HepG2 (cell line): Measurements from ENCODE around the gene SRCIN1. TPM values are rescaled to one million over a fixed set of nuclear protein-coding genes. Genes with fewer than 3 reads are reported as not detected.

Experiments
- CBFB ChIP-seq: sonication (generic); formaldehyde crosslinking; IDR thresholded peaks from 2 replicates; pipeline ENCODE4 v1.4.0; 2020; ENCODE audit warnings: missing genetic modification reagents
- KDM3A ChIP-seq: IDR thresholded peaks from 2 replicates; pipeline ENCODE4 v1.6.1; 2018; ENCODE audit warnings: low read depth, missing compliant biosample characterization
- KLF6 ChIP-seq: IDR thresholded peaks from 2 replicates; pipeline ENCODE4 v1.8.0; 2016; ENCODE audit warnings: missing biosample characterization, missing genetic modification reagents
- MTA3 ChIP-seq: sonication (generic); formaldehyde crosslinking; IDR thresholded peaks from 2 replicates; pipeline ENCODE4 v1.4.0; 2020; ENCODE audit warnings: missing genetic modification reagents
- NFYB ChIP-seq: sonication (generic); formaldehyde crosslinking; IDR thresholded peaks from 2 replicates; pipeline ENCODE4 v1.4.0; 2020; ENCODE audit warnings: missing genetic modification reagents
- NR2F1 ChIP-seq, 2 experiments: fragments of 450-650 bp in 1 of 2; formaldehyde crosslinking in 1 of 2; IDR thresholded peaks; 2 replicates each; pipeline versions ENCODE4 v1.5.0 to v1.6.1; 2016 to 2020; ENCODE audit warnings: mild to moderate bottlenecking in 1 of 2, missing compliant biosample characterization in 1 of 2, missing genetic modification reagents in 1 of 2, moderate library complexity in 1 of 2
- PRDM15 ChIP-seq: sonication (generic); formaldehyde crosslinking; IDR thresholded peaks from 2 replicates; pipeline ENCODE4 v1.4.0; 2020; ENCODE audit warnings: missing genetic modification reagents
- RARG ChIP-seq: sonication (generic); formaldehyde crosslinking; IDR thresholded peaks from 2 replicates; pipeline ENCODE4 v1.4.0; 2020; ENCODE audit warnings: low read depth, mild to moderate bottlenecking, missing genetic modification reagents
- SSRP1 ChIP-seq: IDR thresholded peaks from 2 replicates; pipeline ENCODE4 v1.6.1; 2016; ENCODE audit warnings: control low read depth
- TAF15 ChIP-seq: fragments of 200-400 bp; formaldehyde crosslinking; IDR thresholded peaks from one replicate; pipeline ENCODE4 v1.6.1; 2018; ENCODE audit warnings: mild to moderate bottlenecking, low read depth, low read length; ENCODE audit not compliant: poor library complexity, severe bottlenecking
- UBTF ChIP-seq: sonication (generic); formaldehyde crosslinking; IDR thresholded peaks from 2 replicates; pipeline ENCODE4 v1.4.0; 2020; ENCODE audit warnings: mild to moderate bottlenecking, missing genetic modification reagents
- YEATS2 ChIP-seq: sonication (generic); formaldehyde crosslinking; IDR thresholded peaks from 2 replicates; pipeline ENCODE4 v1.4.0; 2020; ENCODE audit warnings: missing genetic modification reagents, borderline replicate concordance
- ZNF24 ChIP-seq: fragments of 450-650 bp; IDR thresholded peaks from 2 replicates; pipeline ENCODE4 v1.6.1; 2017; ENCODE audit warnings: antibody characterized with exemption, mild to moderate bottlenecking
- ZNF280D ChIP-seq: sonication (generic); formaldehyde crosslinking; IDR thresholded peaks from 2 replicates; pipeline ENCODE4 v1.5.1; 2020; ENCODE audit warnings: mild to moderate bottlenecking, missing genetic modification reagents
- ZNF414 ChIP-seq: sonication (generic); formaldehyde crosslinking; IDR thresholded peaks from 2 replicates; pipeline ENCODE4 v1.5.0; 2020; ENCODE audit warnings: missing genetic modification reagents
- ZNF44 ChIP-seq: sonication (generic); formaldehyde crosslinking; IDR thresholded peaks from 2 replicates; pipeline ENCODE4 v1.5.1; 2020; ENCODE audit warnings: mild to moderate bottlenecking, missing genetic modification reagents
- ZSCAN29 ChIP-seq: sonication (generic); formaldehyde crosslinking; conservative IDR thresholded peaks from 2 replicates; pipeline ENCODE4 v1.4.0; 2020; ENCODE audit warnings: mild to moderate bottlenecking, missing genetic modification reagents
- ZSCAN30 ChIP-seq: sonication (generic); formaldehyde crosslinking; IDR thresholded peaks from 2 replicates; pipeline ENCODE4 v1.5.0; 2020; ENCODE audit warnings: mild to moderate bottlenecking, missing genetic modification reagents
- polyA plus RNA-seq, 8 experiments: library from polyadenylated mRNA; depleted of rRNA in 3 of 8; stranded (reverse) in 7 of 8; unstranded in 1 of 8; fragments of >200 nt; fragmentation: Illumina TruSeq in 4 of 8; extraction: Trizol in 4 of 8; gene quantifications; 2 replicates each; pipeline versions ENCODE4 v1.2.1 to v1.2.3, GENCODE V29; 2011 to 2016; ENCODE audit warnings: low read depth in 4 of 8, missing spikeins in 1 of 8, mixed read lengths in 1 of 8; ENCODE audit not compliant: insufficient read depth in 1 of 8
- total RNA-seq, 5 experiments: library from RNA; depleted of rRNA; stranded (reverse); fragments of >200 nt; fragmentation: Illumina TruSeq; extraction: Trizol; gene quantifications; 2 replicates each; pipeline ENCODE4 v1.2.3, GENCODE V29; 2016; ENCODE audit warnings: low read depth in 1 of 5

SRCIN1 gene
- total and polyA plus RNA-seq, 2 of the 13 experiments (the other 11 are each of a cell fraction or from before 2014, with no cell fraction given): 1.2 to 9.6 TPM

- no peak for TF ChIP-seq PRDM15 (CRISPR knock-in tag)
- no peak for TF ChIP-seq ZNF280D (CRISPR knock-in tag)
- no peak for TF ChIP-seq ZSCAN30
- TF ChIP-seq ZSCAN29 (CRISPR knock-in tag): no peak
- no peak for TF ChIP-seq ZNF24
- no peak for TF ChIP-seq CBFB (CRISPR knock-in tag)
- no peak for TF ChIP-seq SSRP1 (CRISPR knock-in tag)
- TF ChIP-seq KLF6: no peak
- TF ChIP-seq UBTF: no peak
- no peak for TF ChIP-seq KDM3A (CRISPR knock-in tag)
- TF ChIP-seq NFYB: no peak
- TF ChIP-seq YEATS2: no peak
- TF ChIP-seq RARG (CRISPR knock-in tag): no peak
- TF ChIP-seq NR2F1 (CRISPR knock-in tag; IDR thresholded peaks at IDR 0.05): no peak
- no peak for TF ChIP-seq MTA3
- TF ChIP-seq TAF15: no peak
- 0 out of 2 replicates have a peak, but pooled peaks have one; percentile 19 for TF ChIP-seq ZNF44 (CRISPR knock-in tag)
- TF ChIP-seq ZNF414 (CRISPR knock-in tag): peak; percentile 72; the same call in 1 of the 2 replicates
Observed at GRCh38 chr17:38508954-38509771, 96.6 kb downstream of the SRCIN1 start (continued).
